Measurements from ENCODE around the gene TRIM17. TPM values are rescaled to one million over a fixed set of nuclear protein-coding genes. Genes with fewer than 3 reads are reported as not detected.

TRIM17 gene
- total RNA-seq, 1 donor = not detected

DNA sequence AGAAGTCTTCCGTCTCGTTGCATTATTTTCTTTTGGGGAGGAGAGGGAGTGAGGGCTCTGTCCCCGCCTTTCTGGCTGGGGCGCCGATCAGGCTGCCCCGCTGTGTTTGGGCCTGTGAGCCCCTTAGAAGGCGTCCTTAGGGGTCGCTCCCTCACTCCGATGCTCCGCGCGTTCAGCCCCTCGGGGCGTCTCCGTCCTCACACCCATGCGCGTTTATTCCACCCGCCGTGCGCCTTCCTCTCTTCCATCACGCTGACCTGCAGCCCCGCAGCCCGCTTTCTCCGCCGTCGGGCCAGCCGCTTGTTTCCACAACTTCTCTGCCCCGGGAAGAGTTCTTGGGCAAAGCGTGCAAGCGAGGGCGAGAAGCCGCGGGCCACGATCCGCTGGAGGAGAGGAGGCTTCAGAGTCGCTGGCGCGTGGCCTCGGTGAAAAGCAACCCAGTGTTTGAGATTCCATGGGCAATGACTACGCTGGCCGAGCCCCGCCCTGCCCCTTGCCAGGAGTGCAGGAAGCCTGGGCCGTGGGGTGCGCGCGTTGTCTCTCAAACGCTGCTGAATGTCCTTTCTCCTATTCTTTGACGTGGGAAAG, 37.7 kb downstream of the TRIM17 start:
- peak overlapping the region; percentile 67 for H3K4me3 ChIP-seq (ENCODE audit: low read depth, low read length)
- TF ChIP-seq, protein P1, sequence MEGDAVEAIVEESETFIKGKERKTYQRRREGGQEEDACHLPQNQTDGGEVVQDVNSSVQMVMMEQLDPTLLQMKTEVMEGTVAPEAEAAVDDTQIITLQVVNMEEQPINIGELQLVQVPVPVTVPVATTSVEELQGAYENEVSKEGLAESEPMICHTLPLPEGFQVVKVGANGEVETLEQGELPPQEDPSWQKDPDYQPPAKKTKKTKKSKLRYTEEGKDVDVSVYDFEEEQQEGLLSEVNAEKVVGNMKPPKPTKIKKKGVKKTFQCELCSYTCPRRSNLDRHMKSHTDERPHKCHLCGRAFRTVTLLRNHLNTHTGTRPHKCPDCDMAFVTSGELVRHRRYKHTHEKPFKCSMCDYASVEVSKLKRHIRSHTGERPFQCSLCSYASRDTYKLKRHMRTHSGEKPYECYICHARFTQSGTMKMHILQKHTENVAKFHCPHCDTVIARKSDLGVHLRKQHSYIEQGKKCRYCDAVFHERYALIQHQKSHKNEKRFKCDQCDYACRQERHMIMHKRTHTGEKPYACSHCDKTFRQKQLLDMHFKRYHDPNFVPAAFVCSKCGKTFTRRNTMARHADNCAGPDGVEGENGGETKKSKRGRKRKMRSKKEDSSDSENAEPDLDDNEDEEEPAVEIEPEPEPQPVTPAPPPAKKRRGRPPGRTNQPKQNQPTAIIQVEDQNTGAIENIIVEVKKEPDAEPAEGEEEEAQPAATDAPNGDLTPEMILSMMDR (IDR thresholded peaks at IDR 0.05; ENCODE audit: insufficient read depth, low read length) = no peak
- DNase-seq (ENCODE audit: low read depth) = peak; percentile 32

DNA sequence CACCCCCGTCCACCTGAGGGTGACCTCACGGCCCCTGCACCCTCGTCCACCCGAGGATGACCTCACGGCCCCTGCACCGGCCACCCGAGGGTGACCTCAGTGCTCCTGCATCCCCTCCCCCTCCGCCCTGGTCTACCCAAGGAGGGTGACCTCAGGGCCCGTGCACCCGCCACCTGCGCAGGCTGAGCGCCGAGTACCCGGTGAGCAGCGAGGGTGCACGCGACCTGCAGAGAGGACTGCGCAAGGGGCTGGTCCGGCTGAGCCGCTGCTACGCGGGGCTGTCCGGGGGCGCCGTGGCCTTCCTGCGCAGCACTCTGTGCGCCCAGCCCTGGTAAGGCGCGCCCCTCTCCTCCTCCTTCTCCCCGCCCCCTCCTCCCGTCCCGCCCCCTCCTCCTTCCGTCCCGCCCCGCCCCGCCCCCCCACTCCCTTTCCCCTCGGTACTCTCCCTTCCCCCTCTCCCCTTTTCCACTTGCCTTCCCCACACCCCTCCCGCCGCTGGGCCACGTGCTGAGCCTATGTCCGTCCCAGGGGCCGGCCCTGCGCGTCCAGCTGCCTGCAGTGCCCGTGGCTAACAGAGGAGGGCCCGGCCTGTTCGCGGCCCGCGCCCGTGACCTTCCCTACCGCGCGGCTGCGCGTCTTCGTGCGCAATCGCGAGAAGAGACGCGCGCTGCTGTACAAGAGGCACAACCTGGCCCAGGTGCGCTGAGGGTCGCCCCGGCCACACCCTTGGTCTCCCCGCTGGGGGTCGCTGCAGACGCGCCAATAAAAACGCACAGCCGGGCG, 38.4 kb downstream of the TRIM17 start:
- TF ChIP-seq, protein P1 (IDR thresholded peaks at IDR 0.05; ENCODE audit: insufficient read depth, low read length) = peak; percentile 67
- DNase-seq (ENCODE audit: low read depth) = peak; percentile 81

DNA sequence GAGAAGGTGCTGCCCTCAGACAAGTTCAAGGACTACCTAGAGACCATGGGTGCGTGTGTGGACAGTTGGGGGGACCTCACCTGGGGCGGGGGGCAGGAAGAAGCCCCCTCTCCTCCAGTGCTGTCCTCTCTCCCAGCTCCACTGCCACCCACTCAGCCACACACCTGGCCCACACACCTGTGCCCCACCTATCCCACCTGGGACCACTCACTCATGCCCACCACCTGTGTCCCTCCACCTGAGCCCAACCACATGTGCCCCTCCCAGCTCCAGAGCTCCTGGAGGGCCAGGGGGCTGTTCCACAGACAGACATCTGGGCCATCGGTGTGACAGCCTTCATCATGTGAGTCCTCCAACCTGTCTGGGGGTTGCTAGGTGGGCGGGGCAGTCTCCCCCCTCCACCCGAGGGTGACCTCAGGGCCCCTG, 39.0 kb downstream of the TRIM17 start:
- TF ChIP-seq, protein P1 (IDR thresholded peaks at IDR 0.05; ENCODE audit: insufficient read depth, low read length) = no peak
- no peak for DNase-seq (ENCODE audit: low read depth)
- H3K4me3 ChIP-seq (ENCODE audit: low read depth, low read length) = peak overlapping the region; percentile 56

More for the DNA sequence above, 38.4 kb downstream of the TRIM17 start:
- H3K4me3 ChIP-seq (ENCODE audit: low read depth, low read length) = peak overlapping the region; percentile 67

DNA sequence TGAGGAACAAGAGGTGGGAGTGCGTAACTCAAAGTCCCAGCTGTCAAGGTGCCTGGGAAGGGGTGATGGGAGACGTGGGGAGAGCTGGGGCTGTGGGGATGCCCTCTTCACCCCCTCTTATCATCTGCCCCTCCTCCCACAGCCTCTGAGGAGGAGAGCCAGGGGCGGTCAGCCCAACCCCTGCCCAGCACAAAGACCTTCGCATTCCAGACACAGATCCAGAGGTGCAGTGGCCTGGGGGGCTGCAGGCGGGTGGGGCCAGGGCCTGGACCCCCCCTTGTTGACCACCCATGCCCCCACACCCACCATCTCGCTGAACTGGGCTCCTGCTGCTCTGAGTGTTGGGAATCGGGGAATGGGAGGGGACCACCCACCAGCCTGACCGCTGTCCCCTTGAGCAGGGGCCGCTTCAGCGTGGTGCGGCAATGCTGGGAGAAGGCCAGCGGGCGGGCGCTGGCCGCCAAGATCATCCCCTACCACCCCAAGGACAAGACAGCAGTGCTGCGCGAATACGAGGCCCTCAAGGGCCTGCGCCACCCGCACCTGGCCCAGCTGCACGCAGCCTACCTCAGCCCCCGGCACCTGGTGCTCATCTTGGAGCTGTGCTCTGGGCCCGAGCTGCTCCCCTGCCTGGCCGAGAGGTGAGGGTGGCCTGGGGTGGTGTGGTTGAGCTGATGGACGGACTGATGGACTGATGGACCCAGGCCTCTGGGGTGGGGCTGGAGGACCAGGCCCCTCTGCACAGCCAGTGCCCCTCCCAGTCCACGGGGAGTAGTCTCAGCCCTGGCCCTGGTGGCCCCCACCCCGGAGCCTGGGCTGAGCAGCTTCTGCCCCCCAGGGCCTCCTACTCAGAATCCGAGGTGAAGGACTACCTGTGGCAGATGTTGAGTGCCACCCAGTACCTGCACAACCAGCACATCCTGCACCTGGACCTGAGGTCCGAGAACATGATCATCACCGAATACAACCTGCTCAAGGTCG, 39.7 kb downstream of the TRIM17 start:
- H3K4me3 ChIP-seq (ENCODE audit: low read depth, low read length) = no peak overlapping the region
- no peak for DNase-seq (ENCODE audit: low read depth)
- TF ChIP-seq, protein P1 (IDR thresholded peaks at IDR 0.05; ENCODE audit: insufficient read depth, low read length) = no peak

DNA sequence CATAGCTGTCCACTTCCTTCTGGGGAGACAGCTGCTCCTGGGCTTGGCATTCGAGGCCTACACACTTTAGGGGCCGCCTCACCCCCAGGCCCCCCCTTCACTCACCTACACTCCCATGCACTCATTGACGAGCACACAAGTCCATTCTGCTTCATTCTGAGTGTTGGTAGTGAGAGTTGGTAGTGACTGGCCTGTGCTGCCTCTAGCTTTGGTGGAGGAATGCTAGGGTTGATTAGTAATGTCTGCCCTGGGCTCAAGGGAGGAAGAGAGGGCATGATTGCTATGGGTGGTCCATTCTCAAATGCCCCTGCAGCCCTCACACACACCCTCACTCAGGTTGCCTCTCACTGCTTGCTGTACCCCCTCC, 40.4 kb downstream of the TRIM17 start:
- peak; percentile 28 for DNase-seq (ENCODE audit: low read depth)
- TF ChIP-seq, protein P1 (IDR thresholded peaks at IDR 0.05; ENCODE audit: insufficient read depth, low read length) = no peak
- no peak overlapping the region for H3K4me3 ChIP-seq (ENCODE audit: low read depth, low read length)

DNA sequence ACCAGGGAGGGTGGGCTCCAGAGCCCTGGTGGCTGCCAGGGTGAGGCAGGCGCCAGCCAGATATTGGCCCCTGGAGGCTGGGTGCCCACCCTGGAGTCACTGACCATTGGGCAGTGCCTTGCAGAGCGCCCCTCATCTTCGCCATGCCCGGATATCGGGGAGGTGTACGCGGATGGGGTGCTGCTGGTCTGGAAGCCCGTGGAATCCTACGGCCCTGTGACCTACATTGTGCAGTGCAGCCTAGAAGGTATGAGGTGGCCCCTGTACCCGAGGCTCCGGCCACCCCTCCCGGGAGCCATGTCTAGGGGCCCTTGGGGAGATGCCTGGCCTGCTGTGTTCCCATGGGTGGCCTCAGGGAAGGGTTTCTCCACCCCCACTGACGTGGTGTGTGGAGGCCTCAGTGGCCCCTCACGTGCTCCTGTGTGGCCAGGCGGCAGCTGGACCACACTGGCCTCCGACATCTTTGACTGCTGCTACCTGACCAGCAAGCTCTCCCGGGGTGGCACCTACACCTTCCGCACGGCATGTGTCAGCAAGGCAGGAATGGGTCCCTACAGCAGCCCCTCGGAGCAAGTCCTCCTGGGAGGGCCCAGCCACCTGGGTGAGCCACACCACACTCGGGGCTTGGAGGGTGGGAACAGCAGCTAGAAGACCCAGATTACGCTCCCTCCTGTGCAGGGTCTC, 40.9 kb downstream of the TRIM17 start:
- no peak for DNase-seq (ENCODE audit: low read depth)
- TF ChIP-seq, protein P1 (IDR thresholded peaks at IDR 0.05; ENCODE audit: insufficient read depth, low read length) = no peak
- no peak overlapping the region for H3K4me3 ChIP-seq (ENCODE audit: low read depth, low read length)

Data from fibroblast of the aortic adventitia (primary cell).